AG09319 (cell line): Measurements from ENCODE around the gene ACTN4.

Source experiments
- DNase-seq: peaks from one replicate; pipeline ENCODE4 v3.0.0-alpha.2; 2010; ENCODE audit warnings: low read depth; ENCODE audit errors: extremely low read depth
- CTCF ChIP-seq: IDR thresholded peaks from 2 replicates; pipeline ENCODE4 v1.5.1; 2011; ENCODE audit warnings: low read depth, mild to moderate bottlenecking, inconsistent platforms, low read length, moderate library complexity

The ACTN4 gene

GRCh38 chr19:38670921-38671398 lies 23.5 kb downstream of the ACTN4 start:
- DNase-seq = no peak
- no peak for TF ChIP-seq CTCF

GRCh38 chr19:38671654-38672053 lies 24.2 kb downstream of the ACTN4 start:
- TF ChIP-seq CTCF = no peak
- no peak for DNase-seq

- no peak for TF ChIP-seq CTCF
- no peak for DNase-seq
These were observed 25.6 kb downstream of the ACTN4 start for GRCh38 chr19:38673030-38673429.

- no peak for DNase-seq
- no peak for TF ChIP-seq CTCF
These were observed 27.1 kb downstream of the ACTN4 start for GRCh38 chr19:38674388-38675171.

- no peak; the same call in 1 of the 2 replicates for TF ChIP-seq CTCF
- DNase-seq = no peak
These were observed 28.2 kb downstream of the ACTN4 start for GRCh38 chr19:38675611-38676010.

- no peak for DNase-seq
- no peak for TF ChIP-seq CTCF
These were observed 28.8 kb downstream of the ACTN4 start for GRCh38 chr19:38676023-38676877.
